Fibroblast of lung (primary cell): Measurements from ENCODE around the gene INF2.

ENCODE experiments used
- CTCF ChIP-seq, 2 donors: IDR thresholded peaks in 1 of 2; conservative IDR thresholded peaks in 1 of 2; 1 replicate in 1 of 2; 2 replicates in 1 of 2; pipeline ENCODE4 v1.5.1; 2011 to 2012; ENCODE audit warnings: low read length in 2 of 2, control low read depth in 1 of 2, inconsistent platforms in 1 of 2, low read depth in 1 of 2, mild to moderate bottlenecking in 1 of 2
- EZH2 ChIP-seq: IDR thresholded peaks from 2 replicates; pipeline ENCODE4 v1.5.1; 2012; ENCODE audit warnings: low read length, control low read depth, mild to moderate bottlenecking; ENCODE audit errors: missing control alignments

GRCh38 chr14:104700747-104701217, 11.4 kb downstream of the INF2 start:
- TF ChIP-seq CTCF (conservative IDR thresholded peaks at IDR 0.05 in 1 of 2, IDR thresholded peaks at IDR 0.05 in 1 of 2; ENCODE audit: low read depth in 1 of 2, low read length in 2 of 2) (no peak), EZH2 (no peak)
